Mesendoderm (in vitro differentiated cells): ENCODE measurements around the gene CCNT1.
A peak's percentile ranks its signal among the peaks of the same experiment; 100 is the strongest.

Source experiments
- DNase-seq: peaks from one replicate; pipeline ENCODE4 v3.0.0; 2013
- H2AK5ac ChIP-seq: 2 replicates; pipeline ENCODE4 v1.6.1; 2013; ENCODE audit warnings: low read length, inconsistent platforms
- H2BK120ac ChIP-seq: 2 replicates; pipeline ENCODE4 v1.6.1; 2013; ENCODE audit warnings: low read depth, mild to moderate bottlenecking, low read length, moderate library complexity, mixed read lengths
- H2BK15ac ChIP-seq: replicated peaks from 2 replicates; pipeline ENCODE4 v1.6.1; 2013; ENCODE audit warnings: low read depth, mild to moderate bottlenecking, moderate library complexity
- H2BK5ac ChIP-seq: 2 replicates; pipeline ENCODE4 v1.6.1; 2013; ENCODE audit warnings: low read length, inconsistent platforms
- H3K18ac ChIP-seq: 2 replicates; pipeline ENCODE4 v1.6.1; 2013; ENCODE audit warnings: mild to moderate bottlenecking, low read length, mixed read lengths
- H3K23ac ChIP-seq: one replicate; pipeline ENCODE4 v1.6.1; 2013; ENCODE audit warnings: low read length
- H3K27ac ChIP-seq: 2 replicates; pipeline ENCODE4 v1.5.1; 2013; ENCODE audit warnings: low read depth, mild to moderate bottlenecking, inconsistent platforms, low read length, moderate library complexity
- H3K27me3 ChIP-seq: 2 replicates; pipeline ENCODE4 v1.6.1; 2013; ENCODE audit warnings: low read length, control low read depth, mild to moderate bottlenecking, inconsistent platforms; ENCODE audit not compliant: insufficient read depth, poor library complexity
- H3K36me3 ChIP-seq: 2 replicates; pipeline ENCODE4 v1.6.1; 2013; ENCODE audit warnings: low read length, inconsistent platforms; ENCODE audit not compliant: control insufficient read depth, insufficient read depth
- H3K4ac ChIP-seq: one replicate; pipeline ENCODE4 v1.6.1; 2013; ENCODE audit warnings: low read depth, mild to moderate bottlenecking, low read length, moderate library complexity
- H3K4me1 ChIP-seq: 2 replicates; pipeline ENCODE4 v1.6.1; 2013; ENCODE audit warnings: low read depth, low read length, inconsistent platforms; ENCODE audit not compliant: control insufficient read depth
- H3K4me2 ChIP-seq: 2 replicates; pipeline ENCODE4 v1.6.1; 2013; ENCODE audit warnings: low read length
- H3K4me3 ChIP-seq: 2 replicates; pipeline ENCODE4 v1.5.1; 2013; ENCODE audit warnings: mild to moderate bottlenecking, low read length
- H3K56ac ChIP-seq: one replicate; pipeline ENCODE4 v1.6.1; 2013; ENCODE audit warnings: low read length
- H3K79me1 ChIP-seq: 2 replicates; pipeline ENCODE4 v1.6.1; 2013; ENCODE audit warnings: low read length, inconsistent platforms
- H3K79me2 ChIP-seq: 2 replicates; pipeline ENCODE4 v1.6.1; 2013; ENCODE audit warnings: mild to moderate bottlenecking, low read length; ENCODE audit not compliant: control insufficient read depth, insufficient read depth
- H3K9ac ChIP-seq: 2 replicates; pipeline ENCODE4 v1.6.1; 2013; ENCODE audit warnings: low read length, inconsistent platforms
- H4K5ac ChIP-seq: one replicate; pipeline ENCODE4 v1.6.1; 2013; ENCODE audit warnings: low read length
- H4K8ac ChIP-seq: one replicate; pipeline ENCODE4 v1.6.1; 2013; ENCODE audit warnings: low read depth, mild to moderate bottlenecking, control low read depth, low read length, moderate library complexity
- WGBS: extraction: QIAGEN DNeasy Blood & Tissue Kit; methylation state at CpG from one replicate; pipeline ENCODE4 v1.1.7; 2013; ENCODE audit warnings: low lambda C conversion rate, missing lambda C conversion rate; ENCODE audit not compliant: insufficient coverage; ENCODE audit errors: extremely low coverage; 5-methylcytosine and 5-hydroxymethylcytosine counted together

The CCNT1 gene

GRCh38 chr12:48681710-48682532 is 34.6 kb downstream of the CCNT1 start, which contains the start of gene KANSL2:
Gene KANSL2 (minus strand): TSS chr12:48682238. CDS start chr12:48681632, 606 bp downstream.
- peak within 1 kb of the TSS; percentile 84 for H3K4me3 ChIP-seq
- peak; percentile 100 for DNase-seq
- H2AK5ac ChIP-seq = no peak within 1 kb of the TSS
- no peak within 1 kb of the TSS for H2BK15ac ChIP-seq
- H3K23ac ChIP-seq = peak within 1 kb of the TSS; percentile 10
- no peak within 1 kb of the TSS for H4K5ac ChIP-seq
- H3K4me1 ChIP-seq = peaks cover 8% of the 10 kb centered on the region
- H3K79me2 ChIP-seq = peaks cover 44% of the 10 kb centered on the region
- peaks cover 1% of the 10 kb centered on the region for H3K36me3 ChIP-seq
- H2BK5ac ChIP-seq = peak within 1 kb of the TSS; percentile 73
- no peaks in the 10 kb centered on the region for H3K27me3 ChIP-seq
- peak within 1 kb of the TSS; percentile 15 for H3K18ac ChIP-seq
- no peak within 1 kb of the TSS for H3K4ac ChIP-seq
- peak within 1 kb of the TSS; percentile 82 for H3K4me2 ChIP-seq
- no CpG with 5 or more reads among the region's 64 CpGs for WGBS
- H3K27ac ChIP-seq = peak within 1 kb of the TSS; percentile 21
- H2BK120ac ChIP-seq = no peak within 1 kb of the TSS
- no peaks in the 10 kb centered on the region for H3K79me1 ChIP-seq
- H4K8ac ChIP-seq = no peak within 1 kb of the TSS
- peak within 1 kb of the TSS; percentile 97 for H3K56ac ChIP-seq
- H3K9ac ChIP-seq = peak within 1 kb of the TSS; percentile 94

GRCh38 chr12:48681399-48681709 is 35.2 kb downstream of the CCNT1 start:
- Histone ChIP-seq H3K27me3 (no peaks in the 10 kb centered on the region), H3K36me3 (peaks cover 1% of the 10 kb centered on the region), H3K4me2 (peak overlapping the region; percentile 82), H2BK120ac (no peak overlapping the region), H3K56ac (peak overlapping the region; percentile 97), H2AK5ac (no peak overlapping the region), H3K27ac (no peak overlapping the region), H3K79me2 (peaks cover 44% of the 10 kb centered on the region), H4K5ac (no peak overlapping the region), H3K4me3 (peak overlapping the region; percentile 84), H3K4ac (no peak overlapping the region), H3K9ac (peak overlapping the region; percentile 94), H3K79me1 (no peaks in the 10 kb centered on the region), H3K23ac (peak overlapping the region; percentile 10), H4K8ac (no peak overlapping the region), H2BK15ac (no peak overlapping the region), H2BK5ac (peak overlapping the region; percentile 73), H3K4me1 (peaks cover 7% of the 10 kb centered on the region), H3K18ac (peak overlapping the region; percentile 15)
- no CpG with 5 or more reads among the region's 11 CpGs for WGBS
- no peak for DNase-seq

GRCh38 chr12:48680861-48681260 is 35.6 kb downstream of the CCNT1 start:
- peak overlapping the region; percentile 84 for H3K4me3 ChIP-seq
- peak overlapping the region; percentile 97 for H3K56ac ChIP-seq
- no peak overlapping the region for H3K23ac ChIP-seq
- H3K27me3 ChIP-seq = no peaks in the 10 kb centered on the region
- H3K27ac ChIP-seq = no peak overlapping the region
- no peak overlapping the region for H2AK5ac ChIP-seq
- no peak overlapping the region for H2BK15ac ChIP-seq
- no peak overlapping the region for H3K4ac ChIP-seq
- H3K4me2 ChIP-seq = peak overlapping the region; percentile 82
- no peaks in the 10 kb centered on the region for H3K79me1 ChIP-seq
- peaks cover 48% of the 10 kb centered on the region for H3K79me2 ChIP-seq
- H2BK5ac ChIP-seq = no peak overlapping the region
- H4K8ac ChIP-seq = no peak overlapping the region
- H2BK120ac ChIP-seq = no peak overlapping the region
- H3K18ac ChIP-seq = no peak overlapping the region
- no CpG with 5 or more reads among the region's 13 CpGs for WGBS
- peaks cover 4% of the 10 kb centered on the region for H3K36me3 ChIP-seq
- no peak for DNase-seq
- H4K5ac ChIP-seq = no peak overlapping the region
- H3K9ac ChIP-seq = peak overlapping the region; percentile 94
- H3K4me1 ChIP-seq = peaks cover 5% of the 10 kb centered on the region

GRCh38 chr12:48678551-48679185 is 37.8 kb downstream of the CCNT1 start:
- Histone ChIP-seq H3K56ac (no peak overlapping the region), H3K23ac (no peak overlapping the region), H4K8ac (no peak overlapping the region), H3K79me1 (no peaks in the 10 kb centered on the region), H2BK15ac (no peak overlapping the region), H3K18ac (no peak overlapping the region), H4K5ac (no peak overlapping the region), H2BK5ac (no peak overlapping the region), H3K9ac (peak overlapping the region; percentile 16), H3K36me3 (peaks cover 4% of the 10 kb centered on the region), H3K27me3 (no peaks in the 10 kb centered on the region), H2AK5ac (no peak overlapping the region), H3K4me2 (peak overlapping the region; percentile 12), H2BK120ac (no peak overlapping the region), H3K4ac (no peak overlapping the region), H3K4me3 (no peak overlapping the region), H3K79me2 (peaks cover 50% of the 10 kb centered on the region), H3K27ac (no peak overlapping the region), H3K4me1 (peaks cover 5% of the 10 kb centered on the region)
- no peak for DNase-seq
- WGBS = 100% methylated on average over 1 of the region's 3 CpGs

- DNase-seq = no peak
- no peak overlapping the region for H4K8ac ChIP-seq
- H2BK120ac ChIP-seq = no peak overlapping the region
- H2BK5ac ChIP-seq = no peak overlapping the region
- H3K79me2 ChIP-seq = peaks cover 11% of the 10 kb centered on the region
- WGBS = no CpG with 5 or more reads among the region's 8 CpGs
- H4K5ac ChIP-seq = no peak overlapping the region
- no peak overlapping the region for H3K4ac ChIP-seq
- H3K4me1 ChIP-seq = no peaks in the 10 kb centered on the region
- H2AK5ac ChIP-seq = no peak overlapping the region
- no peak overlapping the region for H2BK15ac ChIP-seq
- H3K23ac ChIP-seq = no peak overlapping the region
- peaks cover 11% of the 10 kb centered on the region for H3K36me3 ChIP-seq
- H3K4me3 ChIP-seq = no peak overlapping the region
- peaks cover 1% of the 10 kb centered on the region for H3K79me1 ChIP-seq
- no peak overlapping the region for H3K56ac ChIP-seq
- H3K9ac ChIP-seq = no peak overlapping the region
- no peak overlapping the region for H3K27ac ChIP-seq
- H3K27me3 ChIP-seq = no peaks in the 10 kb centered on the region
- no peak overlapping the region for H3K18ac ChIP-seq
- H3K4me2 ChIP-seq = no peak overlapping the region
Observed at GRCh38 chr12:48671231-48671856, 45.2 kb downstream of the CCNT1 start.
